ENCODE results near the gene CLIC2.

CLIC2 gene

GRCh38 chrX:155262970-155263754 is 71.3 kb downstream of the CLIC2 start:
- no peak for DNase-seq

DNA sequence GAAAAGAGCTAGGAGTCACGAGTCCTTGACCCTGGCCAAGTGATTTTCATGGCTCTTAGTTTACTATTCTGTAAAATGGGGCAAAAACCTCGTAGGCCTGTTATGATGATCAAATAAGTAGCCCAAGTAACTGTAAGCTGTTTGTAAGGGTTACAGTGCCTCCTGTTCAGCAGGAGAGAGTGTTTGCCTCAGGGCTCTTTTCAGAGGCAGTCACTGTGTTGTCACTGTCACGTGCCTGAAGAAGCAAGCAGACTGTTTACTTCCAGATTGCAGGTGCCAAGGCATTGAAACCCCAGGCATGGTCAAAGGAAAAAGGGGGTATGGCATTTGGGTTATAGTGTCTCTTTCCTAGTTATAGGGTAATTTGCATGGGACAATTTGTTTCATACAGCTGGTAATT is 74.7 kb downstream of the CLIC2 start:
- no peak for DNase-seq

DNA sequence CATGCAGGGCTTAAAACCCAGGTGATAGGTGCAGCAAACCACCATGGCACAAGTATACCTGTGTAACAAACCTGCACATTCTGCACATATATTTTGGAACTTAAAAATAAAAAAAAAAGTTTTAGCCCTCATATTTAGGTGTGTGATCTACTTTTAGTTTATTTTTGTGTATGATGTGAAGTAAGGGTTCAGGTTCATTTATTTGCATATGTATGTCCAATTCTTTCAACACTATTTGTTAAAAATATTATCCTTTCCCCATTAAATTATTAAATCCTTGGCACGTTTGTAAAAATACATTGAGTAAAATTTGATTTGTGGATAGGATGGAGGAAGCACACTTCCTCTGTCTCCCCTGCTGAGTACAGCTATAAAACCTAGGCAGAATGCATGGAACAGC is 83.0 kb downstream of the CLIC2 start:
- no peak for DNase-seq

- DNase-seq = no peak
Measured at GRCh38 chrX:155247497-155247896, 86.9 kb downstream of the CLIC2 start.

- no peak for DNase-seq
Measured at GRCh38 chrX:155246748-155247147, 87.7 kb downstream of the CLIC2 start.

- no peak for DNase-seq
Measured at GRCh38 chrX:155242300-155242699, 92.1 kb downstream of the CLIC2 start.

DNA sequence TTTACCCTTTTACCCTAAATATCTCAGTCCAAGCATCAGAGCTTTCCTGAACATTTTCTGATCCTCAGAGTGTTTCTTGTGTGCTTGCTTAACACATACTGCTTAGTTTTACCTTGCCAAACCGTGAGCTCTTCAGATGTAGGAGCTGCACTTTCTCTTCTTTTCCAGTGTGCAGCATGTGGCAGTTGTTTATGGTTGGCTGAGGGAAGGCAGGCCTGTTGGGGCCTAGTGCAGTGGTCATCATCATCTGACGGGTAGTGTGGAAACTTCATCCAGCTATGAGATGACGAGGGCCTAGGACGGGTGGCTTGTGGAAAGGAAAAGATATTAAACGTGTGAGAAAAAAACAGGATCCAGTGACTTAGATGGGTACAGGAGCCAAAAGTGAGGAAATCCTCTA is 96.7 kb downstream of the CLIC2 start:
- DNase-seq = no peak

DNA sequence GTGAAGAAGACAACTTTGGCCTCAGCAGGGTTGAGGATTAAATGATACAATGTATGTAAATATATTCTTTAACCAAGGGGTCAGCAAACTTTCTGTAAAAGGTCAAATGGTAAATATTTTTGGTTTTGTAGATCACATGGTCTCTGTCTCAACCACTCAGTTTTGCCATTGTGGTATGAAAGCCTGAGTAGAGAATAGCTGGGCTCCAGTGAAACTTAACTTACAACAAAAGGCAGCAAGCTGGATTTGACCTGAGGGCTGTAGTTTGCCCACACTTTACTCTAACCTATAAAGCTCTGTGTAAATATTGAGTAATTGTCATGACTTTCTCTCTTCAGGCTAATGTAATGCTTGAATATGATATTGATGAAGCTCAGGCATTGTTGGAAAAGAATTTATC is 98.5 kb downstream of the CLIC2 start:
- no peak for DNase-seq

- no peak for DNase-seq
Measured at GRCh38 chrX:155231163-155231562, 103.3 kb downstream of the CLIC2 start.

All from activated gamma-delta T cell treated with Interleukin-2 at 50 U/mL for 16 hours (primary cell).